Astrocyte of the spinal cord (primary cell): ENCODE results near the gene TESK1.
A peak's percentile ranks its signal among the peaks of the same experiment; 100 is the strongest.

ENCODE experiments used
- DNase-seq: peaks from one replicate; pipeline ENCODE4 v3.0.0; 2011; ENCODE audit warnings: low read depth, low spot score
- H3K4me3 ChIP-seq: 2 replicates; pipeline ENCODE4 v1.5.1; 2011; ENCODE audit warnings: low read depth, mild to moderate bottlenecking, low read length, moderate library complexity
- in situ Hi-C: cut with HindIII; loops from 2 replicates; pipeline ENCODE4 v1.10.0; 2017; ENCODE audit warnings: low sequenced_read_pairs
- TF ChIP-seq, protein P1 (sequence below): IDR thresholded peaks from 2 replicates; pipeline ENCODE4 v1.5.1; 2012; ENCODE audit warnings: low read depth, mild to moderate bottlenecking, low read length, inconsistent platforms

Gene TESK1

DNA sequence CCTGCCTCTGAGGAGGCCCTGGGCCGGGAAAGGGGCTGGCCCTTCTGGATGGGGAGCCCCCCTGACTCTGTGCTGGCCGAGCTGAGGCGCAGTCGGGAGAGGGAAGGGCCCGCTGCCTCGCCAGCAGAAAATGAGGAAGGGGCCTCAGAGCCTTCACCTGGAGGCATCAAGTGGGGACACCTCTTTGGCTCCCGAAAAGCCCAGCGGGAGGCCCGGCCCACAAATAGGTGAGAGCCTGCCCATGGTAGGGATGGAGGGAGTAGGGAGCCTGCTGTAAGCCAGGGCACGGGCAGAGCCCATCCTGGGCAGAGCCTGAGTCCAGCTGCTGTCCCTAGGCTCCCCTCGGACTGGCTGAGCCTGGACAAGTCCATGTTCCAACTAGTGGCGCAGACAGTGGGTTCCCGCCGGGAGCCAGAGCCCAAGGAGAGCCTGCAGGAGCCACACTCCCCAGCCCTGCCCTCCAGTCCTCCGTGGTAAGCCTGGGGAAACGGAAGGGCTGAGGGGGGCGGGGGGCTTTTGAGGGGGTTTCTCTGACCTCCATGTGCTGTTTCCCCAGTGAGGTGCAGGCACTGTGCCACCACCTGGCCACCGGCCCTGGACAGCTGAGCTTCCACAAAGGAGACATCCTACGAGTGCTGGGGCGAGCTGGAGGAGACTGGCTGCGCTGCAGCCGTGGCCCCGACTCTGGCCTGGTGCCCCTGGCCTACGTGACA lies 44.3 kb upstream of the TESK1 start:
- no peak overlapping the region for H3K4me3 ChIP-seq
- no peak for DNase-seq

GRCh38 chr9:35561468-35562261 lies 43.4 kb upstream of the TESK1 start:
- no peak overlapping the region for H3K4me3 ChIP-seq
- TF ChIP-seq, protein P1, sequence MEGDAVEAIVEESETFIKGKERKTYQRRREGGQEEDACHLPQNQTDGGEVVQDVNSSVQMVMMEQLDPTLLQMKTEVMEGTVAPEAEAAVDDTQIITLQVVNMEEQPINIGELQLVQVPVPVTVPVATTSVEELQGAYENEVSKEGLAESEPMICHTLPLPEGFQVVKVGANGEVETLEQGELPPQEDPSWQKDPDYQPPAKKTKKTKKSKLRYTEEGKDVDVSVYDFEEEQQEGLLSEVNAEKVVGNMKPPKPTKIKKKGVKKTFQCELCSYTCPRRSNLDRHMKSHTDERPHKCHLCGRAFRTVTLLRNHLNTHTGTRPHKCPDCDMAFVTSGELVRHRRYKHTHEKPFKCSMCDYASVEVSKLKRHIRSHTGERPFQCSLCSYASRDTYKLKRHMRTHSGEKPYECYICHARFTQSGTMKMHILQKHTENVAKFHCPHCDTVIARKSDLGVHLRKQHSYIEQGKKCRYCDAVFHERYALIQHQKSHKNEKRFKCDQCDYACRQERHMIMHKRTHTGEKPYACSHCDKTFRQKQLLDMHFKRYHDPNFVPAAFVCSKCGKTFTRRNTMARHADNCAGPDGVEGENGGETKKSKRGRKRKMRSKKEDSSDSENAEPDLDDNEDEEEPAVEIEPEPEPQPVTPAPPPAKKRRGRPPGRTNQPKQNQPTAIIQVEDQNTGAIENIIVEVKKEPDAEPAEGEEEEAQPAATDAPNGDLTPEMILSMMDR: no peak
- in situ Hi-C loops: no loop called here
- DNase-seq: no peak

More for the DNA sequence above, 44.3 kb upstream of the TESK1 start:
- in situ Hi-C loops: no loop called here
- TF ChIP-seq, protein P1: no peak

DNA sequence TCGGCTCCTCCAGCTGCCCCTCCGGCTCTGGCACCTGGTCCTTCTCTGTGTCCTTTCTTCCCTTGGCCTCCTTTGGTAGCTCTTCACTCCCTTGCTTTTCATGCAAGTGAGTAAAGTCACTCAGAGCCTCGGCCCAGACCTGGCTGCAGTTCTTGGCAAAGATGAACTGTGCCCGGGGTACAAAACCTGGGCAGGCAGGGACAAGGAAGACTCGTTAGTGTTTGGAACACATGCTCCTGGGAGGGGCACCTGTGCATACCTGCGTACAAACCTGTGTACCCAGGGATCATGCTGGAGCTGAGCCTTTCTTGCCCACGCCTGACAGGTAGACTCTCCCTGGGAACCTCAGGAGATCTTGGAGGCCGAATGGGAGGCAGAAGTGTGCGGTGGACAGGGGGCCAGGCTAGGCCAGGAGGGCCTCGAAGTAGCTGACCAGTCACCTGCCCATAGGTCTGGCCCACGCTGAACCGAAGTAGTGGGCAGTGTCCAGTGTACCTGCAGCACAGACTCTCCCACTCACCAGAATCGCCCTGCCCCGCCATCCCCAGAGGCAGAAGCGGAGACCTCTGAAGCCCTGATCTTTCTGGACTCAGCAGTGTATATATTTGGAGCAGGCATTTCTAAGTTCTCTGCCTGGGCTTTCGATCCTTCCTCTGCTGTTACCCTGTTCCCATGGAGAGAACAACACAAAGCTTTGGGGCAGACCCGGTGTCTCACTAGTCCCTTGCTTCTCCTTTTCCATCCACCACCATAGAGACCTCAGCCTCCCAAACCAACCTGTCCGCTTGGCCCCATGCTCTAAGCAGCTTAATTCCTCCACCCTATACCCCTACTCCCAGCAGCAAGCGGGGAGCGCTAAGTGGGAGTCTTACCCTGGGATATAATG lies 41.9 kb upstream of the TESK1 start:
- no peak overlapping the region for H3K4me3 ChIP-seq
- TF ChIP-seq, protein P1: no peak
- DNase-seq: no peak
- in situ Hi-C loops: no loop called here

GRCh38 chr9:35563791-35564197 lies 41.3 kb upstream of the TESK1 start:
- in situ Hi-C loops: no loop called here
- TF ChIP-seq, protein P1: no peak
- H3K4me3 ChIP-seq: no peak overlapping the region
- DNase-seq: peak; percentile 22

GRCh38 chr9:35564658-35565061 lies 40.4 kb upstream of the TESK1 start:
- no peak for DNase-seq
- no peak overlapping the region for H3K4me3 ChIP-seq
- TF ChIP-seq, protein P1: no peak
- in situ Hi-C loops: no loop called here

DNA sequence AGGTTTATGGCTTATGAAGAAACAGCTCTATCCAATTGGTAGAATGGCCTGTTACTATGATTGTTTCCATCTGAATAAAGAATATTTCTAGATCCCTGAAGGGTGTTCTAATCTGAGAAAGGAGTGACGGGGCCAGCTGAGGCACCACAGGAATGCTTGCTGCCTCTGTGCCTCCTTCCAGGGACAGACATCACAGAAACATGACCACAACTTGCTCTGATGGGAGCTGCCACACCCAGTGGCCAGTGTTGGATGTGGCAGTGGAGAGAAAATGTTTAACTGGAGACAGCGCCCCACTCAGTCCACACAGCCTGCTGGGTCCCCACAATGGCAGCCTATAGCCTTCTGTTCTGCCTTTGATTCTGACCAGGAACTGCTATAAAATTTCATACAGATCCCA lies 38.6 kb upstream of the TESK1 start:
- in situ Hi-C loops: no loop called here
- TF ChIP-seq, protein P1: no peak
- no peak for DNase-seq
- H3K4me3 ChIP-seq: no peak overlapping the region
